Measurements from ENCODE around the gene LTBP2. TPM values are rescaled to one million over a fixed set of nuclear protein-coding genes. Genes with fewer than 3 reads are reported as not detected.

Gene LTBP2
- total and polyA plus RNA-seq, 2 of the 13 experiments (the other 11 are each of a cell fraction or from before 2014, with no cell fraction given): 0.20 to 0.41 TPM

- intact Hi-C loops (cut with micrococcal nuclease; ENCODE audit: unreplicated experiment): no loop called here
- H3K4me2 ChIP-seq (ENCODE audit: low read depth, low read length): no peak overlapping the region
- H3K79me2 ChIP-seq (ENCODE audit: insufficient read depth, low read length): no peaks in the 10 kb centered on the region
- in situ Hi-C loops (cut with HindIII; ENCODE audit: extremely low pct_ligation_motif_present, low pct_unique_long_range_greater_than_20kb): no loop called here
- no peak overlapping the region for H3K4me3 ChIP-seq (replicated peaks in 1 of 3; ENCODE audit: insufficient read depth in 1 of 3, low read depth in 2 of 3, low read length in 3 of 3)
- H3K27ac ChIP-seq (ENCODE audit: extremely low read length, insufficient read depth, low read length): no peak overlapping the region
- no peaks in the 10 kb centered on the region for H3K9me3 ChIP-seq (ENCODE audit: low read length)
- H3K4me1 ChIP-seq (ENCODE audit: insufficient read depth, low read length): no peaks in the 10 kb centered on the region
- no peak for ATAC-seq
- H3K9ac ChIP-seq (ENCODE audit: insufficient read depth, low read depth, low read length): no peak overlapping the region
- no TSS peak for BruUV-seq (replicated peaks)
- POLR2A ChIA-PET: no interaction called here
- no peak for DNase-seq (ENCODE audit: low spot score)
- CTCF ChIA-PET (ENCODE audit: low intra/inter-chr PET ratio, low total read pairs): no interaction called here
- TF ChIP-seq ZNF746 (CRISPR knock-in tag; IDR thresholded peaks at IDR 0.05) (no peak), HIC2 (CRISPR knock-in tag; IDR thresholded peaks at IDR 0.05; ENCODE audit: low read depth) (no peak), AKNA (CRISPR knock-in tag; IDR thresholded peaks at IDR 0.05; ENCODE audit: borderline replicate concordance) (no peak)
- H4K20me1 ChIP-seq (ENCODE audit: insufficient read depth, low read length): no peaks in the 10 kb centered on the region
- no peak overlapping the region for H2AFZ ChIP-seq (ENCODE audit: low read length)
- WGBS (ENCODE audit: low lambda C conversion rate): 81% methylated on average over 3 of the region's 3 CpGs
- no peak for FAIRE-seq
- H3K36me3 ChIP-seq (replicated peaks in 1 of 2; ENCODE audit: control insufficient read depth in 1 of 2, insufficient read depth in 2 of 2, low read length in 2 of 2): peaks cover 3 to 11% of the 10 kb centered on the region in 2 experiments; a peak in 2 of 5 replicates
- H3K27me3 ChIP-seq (ENCODE audit: control insufficient read depth in 1 of 2, insufficient read depth in 2 of 2, low read length in 2 of 2): no peaks in the 10 kb centered on the region
Observed at GRCh38 chr14:74468513-74468912, 143.5 kb downstream of the LTBP2 start.

All from HepG2 (cell line).